Measurements from ENCODE around the gene HLA-DMA. TPM values are rescaled to one million over a fixed set of nuclear protein-coding genes. Genes with fewer than 3 reads are reported as not detected.

HLA-DMA gene
- total RNA-seq, 1 experiment from 2014 or later = 0.14 TPM

- Histone ChIP-seq H3K36me3 (peaks cover 39% of the 10 kb centered on the region), H3K27ac (peak overlapping the region; percentile 100), H3K9me3 (replicated peaks) (no peaks in the 10 kb centered on the region), H3K27me3 (no peaks in the 10 kb centered on the region), H3K4me3 (peak overlapping the region; percentile 86), H3K4me1 (no peaks in the 10 kb centered on the region)
- peak; percentile 88 to 93 for DNase-seq
Measured at GRCh38 chr6:32969685-32970412, 17.0 kb upstream of the HLA-DMA start.

DNA sequence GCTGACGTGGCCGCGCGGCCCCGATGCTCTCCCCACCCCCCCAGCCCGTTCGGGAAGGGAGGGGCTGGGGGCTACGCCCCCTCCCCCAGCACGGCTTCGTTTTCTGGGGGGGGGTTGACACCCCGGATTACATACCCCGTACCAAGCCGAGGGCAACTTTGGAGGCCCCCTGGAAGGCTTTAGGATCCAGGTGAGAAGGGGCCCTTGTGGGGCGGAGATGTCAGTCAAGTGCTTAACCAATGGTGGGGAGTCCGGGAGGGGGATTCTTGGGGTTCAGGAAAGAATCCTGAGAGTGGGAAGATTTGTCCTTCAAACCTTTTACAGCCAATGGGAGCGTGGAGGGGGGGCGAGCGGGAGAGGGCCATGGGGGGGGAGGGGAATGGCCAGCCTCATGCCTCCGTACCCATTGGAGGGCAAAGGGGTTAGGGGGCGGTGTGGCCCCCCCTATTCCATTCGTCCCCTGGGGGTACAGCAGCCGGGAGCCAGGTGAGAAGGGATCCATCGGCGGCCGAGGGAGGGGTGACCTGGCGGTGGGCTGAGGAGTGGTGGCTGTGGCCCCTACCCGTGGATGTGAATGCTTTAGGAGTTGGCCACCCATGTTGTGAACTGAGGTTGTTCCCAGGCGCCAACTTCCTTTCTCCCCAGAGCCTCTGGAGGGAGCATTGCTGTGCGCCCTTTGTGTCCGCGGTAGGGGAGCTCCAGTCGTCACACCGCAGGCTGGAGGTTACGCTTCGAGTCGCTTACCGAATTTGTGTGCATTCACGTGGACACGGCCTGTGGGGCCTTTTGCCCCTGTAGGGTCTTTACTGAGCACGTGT, 16.2 kb upstream of the HLA-DMA start:
- peak; percentile 91 to 93 for DNase-seq
- Histone ChIP-seq H3K27ac (peak overlapping the region; percentile 100), H3K4me1 (no peaks in the 10 kb centered on the region), H3K9me3 (replicated peaks) (no peaks in the 10 kb centered on the region), H3K36me3 (peaks cover 31% of the 10 kb centered on the region), H3K4me3 (peak overlapping the region; percentile 86), H3K27me3 (no peaks in the 10 kb centered on the region)

- Histone ChIP-seq H3K4me1 (no peaks in the 10 kb centered on the region), H3K36me3 (peaks cover 23% of the 10 kb centered on the region), H3K27me3 (no peaks in the 10 kb centered on the region), H3K27ac (peak within 1 kb of the TSS; percentile 100), H3K4me3 (peak within 1 kb of the TSS; percentile 86), H3K9me3 (replicated peaks) (no peaks in the 10 kb centered on the region)
- DNase-seq = peak; percentile 97
Measured at GRCh38 chr6:32968093-32968866, 15.4 kb upstream of the HLA-DMA start, which contains the start of gene BRD2. Gene BRD2, plus strand, starts transcription at chr6:32968594. Its CDS starts 4,305 bp downstream, at chr6:32972899.

DNA sequence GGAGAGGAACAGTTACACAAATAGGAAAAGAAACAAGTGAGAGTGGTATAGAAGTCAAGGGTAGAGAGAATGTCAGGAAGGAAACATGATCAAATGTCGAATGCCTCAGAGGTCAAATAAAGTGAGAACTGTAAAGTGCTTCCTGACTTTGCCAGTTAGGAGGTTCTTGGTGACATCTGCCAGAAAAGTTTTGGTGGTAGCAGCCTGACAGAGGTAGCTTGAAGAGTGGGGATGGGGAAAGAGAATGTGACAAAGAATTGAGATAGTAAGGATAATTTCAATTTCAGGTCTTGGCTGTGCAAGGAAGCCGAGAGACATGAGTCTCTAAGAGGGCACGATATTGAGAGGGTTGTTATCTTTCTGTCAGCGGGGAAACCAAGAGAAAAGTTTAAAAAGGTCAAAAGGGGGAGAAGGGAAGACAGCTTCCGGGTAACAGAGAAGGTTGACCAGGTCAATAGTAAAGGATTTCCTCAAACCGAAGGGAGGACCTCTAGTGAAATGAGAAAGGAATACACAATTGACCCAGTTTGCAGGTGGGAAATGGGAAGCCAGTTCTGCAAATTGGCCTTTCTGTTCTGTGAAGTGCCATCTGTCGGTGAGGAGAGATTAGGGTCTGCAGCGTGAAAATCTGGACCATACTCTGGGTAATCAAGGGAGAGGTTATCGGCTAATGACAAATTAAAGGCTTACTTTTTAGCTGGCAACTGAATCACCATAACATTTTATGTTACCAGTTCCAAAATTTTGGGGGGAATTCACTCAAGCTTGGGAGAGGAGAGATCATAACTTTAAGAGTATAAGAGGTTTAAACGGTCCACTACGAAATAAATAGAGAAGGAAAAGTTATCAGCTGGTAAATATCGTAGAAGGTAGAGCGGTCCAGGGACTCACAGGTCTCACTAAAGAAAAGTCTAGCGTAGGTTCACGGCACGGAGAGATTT, 14.5 kb upstream of the HLA-DMA start:
- Histone ChIP-seq H3K36me3 (peaks cover 15% of the 10 kb centered on the region), H3K27ac (peak overlapping the region; percentile 100), H3K4me1 (no peaks in the 10 kb centered on the region), H3K4me3 (peak overlapping the region; percentile 86), H3K27me3 (no peaks in the 10 kb centered on the region), H3K9me3 (replicated peaks) (no peaks in the 10 kb centered on the region)
- DNase-seq = peak in 1 of 2 experiments; percentile 65

DNA sequence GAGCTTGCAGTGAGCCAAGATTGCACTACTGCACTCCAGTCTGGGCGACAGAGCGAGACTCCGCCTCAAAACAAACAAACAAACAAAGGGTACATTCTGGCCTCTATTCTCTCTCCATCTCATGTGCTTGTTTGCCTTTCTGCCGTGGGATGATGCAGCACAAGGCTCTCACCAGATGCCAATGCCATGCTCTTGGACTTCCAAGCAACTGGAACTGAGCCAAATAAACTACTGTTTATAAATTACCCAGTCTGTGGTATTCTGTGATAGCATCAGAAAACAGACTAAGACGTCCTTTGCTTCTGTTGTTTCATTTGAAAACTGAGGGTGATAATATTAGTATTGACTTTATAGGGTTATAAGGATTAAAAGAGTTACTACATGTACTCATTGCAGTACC, 11.9 kb upstream of the HLA-DMA start:
- Histone ChIP-seq H3K36me3 (peaks cover 4% of the 10 kb centered on the region; the same call in 1 of the 2 replicates), H3K27me3 (no peaks in the 10 kb centered on the region), H3K4me1 (no peaks in the 10 kb centered on the region), H3K9me3 (replicated peaks) (no peaks in the 10 kb centered on the region), H3K27ac (no peak overlapping the region), H3K4me3 (no peak overlapping the region)
- no peak for DNase-seq

GRCh38 chr6:32963866-32964265, 11.0 kb upstream of the HLA-DMA start:
- H3K27me3 ChIP-seq = no peaks in the 10 kb centered on the region
- H3K9me3 ChIP-seq (replicated peaks) = no peaks in the 10 kb centered on the region
- DNase-seq = no peak
- no peaks in the 10 kb centered on the region for H3K36me3 ChIP-seq
- no peak overlapping the region for H3K27ac ChIP-seq
- no peaks in the 10 kb centered on the region for H3K4me1 ChIP-seq
- H3K4me3 ChIP-seq = no peak overlapping the region

DNA sequence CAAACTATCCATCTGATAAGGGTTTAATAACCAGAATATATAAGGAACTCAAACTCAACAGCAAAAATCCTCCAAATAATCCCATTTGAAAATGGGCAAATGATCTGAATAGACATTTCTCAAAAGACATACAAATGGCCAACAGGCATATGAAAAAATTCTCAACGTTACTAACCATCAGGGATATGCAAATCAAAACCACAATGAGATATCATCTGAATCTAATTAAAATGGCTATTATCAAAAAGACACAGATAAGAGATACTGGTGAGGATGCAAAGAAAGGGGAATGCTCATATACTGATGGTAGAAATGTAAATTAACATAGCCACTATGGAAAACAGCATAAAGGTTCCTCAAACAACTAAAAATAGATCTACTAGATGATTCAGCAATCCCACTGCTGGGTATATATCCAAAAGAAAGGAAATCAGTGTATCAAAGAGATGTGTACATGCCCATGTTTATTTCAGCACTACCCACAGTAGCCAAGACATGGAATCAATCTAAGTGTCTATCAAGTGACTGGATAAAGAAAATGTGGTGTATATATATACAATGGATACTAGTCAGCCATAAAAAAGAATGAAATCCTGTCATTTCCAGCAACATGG, 9.4 kb upstream of the HLA-DMA start:
- H3K27ac ChIP-seq = no peak overlapping the region
- no peak for DNase-seq

GRCh38 chr6:32960563-32960962, 7.7 kb upstream of the HLA-DMA start:
- Histone ChIP-seq H3K4me1 (no peaks in the 10 kb centered on the region), H3K9me3 (replicated peaks) (no peaks in the 10 kb centered on the region), H3K36me3 (no peaks in the 10 kb centered on the region), H3K4me3 (no peak overlapping the region), H3K27ac (no peak overlapping the region), H3K27me3 (no peaks in the 10 kb centered on the region)
- DNase-seq = no peak

More for the DNA sequence above, 9.4 kb upstream of the HLA-DMA start:
- H3K4me1 ChIP-seq = no peaks in the 10 kb centered on the region
- H3K4me3 ChIP-seq = no peak overlapping the region
- no peaks in the 10 kb centered on the region for H3K27me3 ChIP-seq
- H3K36me3 ChIP-seq = no peaks in the 10 kb centered on the region
- H3K9me3 ChIP-seq (replicated peaks) = no peaks in the 10 kb centered on the region

DNA sequence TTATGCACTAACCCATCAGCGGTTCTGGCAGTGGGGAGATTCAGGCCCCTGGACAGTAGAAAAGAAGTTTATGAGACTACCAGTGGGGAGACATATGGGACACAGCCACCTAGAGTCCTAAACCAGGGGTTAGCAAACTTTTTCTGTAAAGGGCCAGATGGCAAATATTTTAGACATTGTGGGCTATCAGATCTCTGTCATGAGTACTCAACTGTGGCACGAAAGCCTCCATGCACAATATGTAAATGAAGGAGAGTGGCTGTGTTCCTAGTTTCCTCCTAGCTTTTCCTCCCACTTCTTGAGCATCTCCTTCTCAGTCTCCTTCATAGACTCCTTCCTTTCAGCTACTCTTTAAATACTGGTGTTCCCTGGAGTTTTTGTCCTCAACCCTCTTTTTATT, 3.3 kb upstream of the HLA-DMA start:
- Histone ChIP-seq H3K4me3 (no peak overlapping the region), H3K9me3 (replicated peaks) (no peaks in the 10 kb centered on the region), H3K36me3 (no peaks in the 10 kb centered on the region), H3K27ac (no peak overlapping the region), H3K27me3 (no peaks in the 10 kb centered on the region), H3K4me1 (no peaks in the 10 kb centered on the region)
- no peak for DNase-seq

DNA sequence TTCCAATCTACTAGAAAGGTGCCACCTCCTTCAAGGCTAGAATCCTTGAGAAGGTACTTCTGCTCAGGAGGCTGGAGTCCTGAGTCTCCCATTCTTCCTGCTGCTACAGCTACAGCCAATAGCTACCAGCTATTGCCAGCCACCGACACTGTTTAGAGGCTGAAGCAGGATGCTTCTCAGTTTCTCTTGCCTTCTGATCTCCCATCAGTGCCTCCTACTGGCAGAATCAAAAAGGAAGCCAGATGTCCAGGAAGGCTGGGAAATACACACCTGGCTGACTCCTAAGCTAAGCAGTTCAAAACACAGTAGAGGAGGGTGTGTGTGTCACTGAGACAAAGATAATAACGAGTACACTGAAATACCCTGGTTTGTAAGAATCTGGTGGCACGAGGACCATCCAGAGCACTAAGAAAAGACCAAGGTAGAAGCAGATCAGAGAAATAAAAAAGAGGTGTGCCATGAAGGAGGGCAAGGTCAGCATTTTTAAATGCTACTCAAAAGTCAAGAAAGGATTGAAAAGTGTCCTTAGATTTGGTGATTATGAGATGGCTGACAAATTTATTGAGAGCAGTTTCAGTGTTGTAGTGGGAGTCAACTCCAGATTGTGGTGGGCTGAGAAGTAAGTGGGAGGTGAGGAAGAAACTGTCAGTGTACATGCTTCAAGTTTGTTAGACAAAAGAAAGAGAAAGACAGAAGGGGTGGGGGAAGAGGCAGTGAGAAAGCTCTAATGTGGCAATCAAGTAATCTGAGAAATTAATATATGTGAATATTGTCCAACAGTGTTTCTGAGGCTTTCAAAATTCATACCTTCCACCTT, 2.3 kb upstream of the HLA-DMA start:
- Histone ChIP-seq H3K4me3 (no peak overlapping the region), H3K9me3 (replicated peaks) (no peaks in the 10 kb centered on the region), H3K27me3 (no peaks in the 10 kb centered on the region; the same call in 1 of the 2 replicates), H3K4me1 (no peaks in the 10 kb centered on the region), H3K27ac (no peak overlapping the region), H3K36me3 (no peaks in the 10 kb centered on the region)
- peak in 1 of 2 experiments; percentile 36 for DNase-seq

DNA sequence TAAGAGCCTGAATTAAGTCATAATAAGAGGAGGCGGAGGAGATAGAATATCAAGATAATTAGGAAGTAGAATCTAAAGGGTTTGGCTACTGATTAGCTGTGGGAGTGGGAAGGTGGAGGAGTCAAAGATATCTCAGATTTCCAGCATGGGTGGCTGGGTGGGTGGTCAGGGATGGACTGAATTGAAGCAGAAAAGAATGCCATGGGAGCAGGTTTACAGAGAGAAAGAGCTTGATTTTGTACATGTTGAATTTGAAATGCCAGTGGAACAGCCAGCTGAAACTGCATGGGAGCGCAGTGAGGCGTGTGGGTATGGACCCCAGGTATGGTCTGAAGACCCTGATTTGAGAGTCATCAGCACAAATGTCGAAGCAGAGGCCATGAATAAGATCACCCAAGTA, 1.4 kb upstream of the HLA-DMA start:
- H3K27me3 ChIP-seq = no peaks in the 10 kb centered on the region; the same call in 1 of the 2 replicates
- H3K4me3 ChIP-seq = no peak overlapping the region
- H3K27ac ChIP-seq = no peak overlapping the region
- DNase-seq = no peak
- H3K4me1 ChIP-seq = no peaks in the 10 kb centered on the region
- no peaks in the 10 kb centered on the region for H3K36me3 ChIP-seq
- H3K9me3 ChIP-seq (replicated peaks) = no peaks in the 10 kb centered on the region

GRCh38 chr6:32953775-32954174, 878 bp upstream of the HLA-DMA start:
- no peak overlapping the region for H3K27ac ChIP-seq
- no peaks in the 10 kb centered on the region for H3K9me3 ChIP-seq (replicated peaks)
- no peaks in the 10 kb centered on the region; the same call in 1 of the 2 replicates for H3K27me3 ChIP-seq
- no peaks in the 10 kb centered on the region for H3K36me3 ChIP-seq
- DNase-seq = no peak
- no peaks in the 10 kb centered on the region for H3K4me1 ChIP-seq
- no peak overlapping the region for H3K4me3 ChIP-seq

GRCh38 chr6:32950449-32950848, 2.4 kb downstream of the HLA-DMA start:
- no peak for DNase-seq
- H3K4me3 ChIP-seq = no peak overlapping the region
- H3K27ac ChIP-seq = no peak overlapping the region
- no peaks in the 10 kb centered on the region for H3K4me1 ChIP-seq
- H3K27me3 ChIP-seq = peaks cover 8% of the 10 kb centered on the region
- H3K36me3 ChIP-seq = no peaks in the 10 kb centered on the region
- H3K9me3 ChIP-seq (replicated peaks) = no peaks in the 10 kb centered on the region
